HepG2 (cell line): Measurements from ENCODE around the gene ETV6. TPM values are rescaled to one million over a fixed set of nuclear protein-coding genes. Genes with fewer than 3 reads are reported as not detected.

ENCODE experiments used
- ATAC-seq: fragments of 200-7000 bp; cut with Tn5 transposase; 3 replicates; pipeline ENCODE4 v1.9.1; 2020; ENCODE audit warnings: mild to moderate bottlenecking, moderate library complexity
- BruUV-seq: library from RNA; stranded (reverse); fragments of 400-500 nt; replicated peaks from 2 replicates; lab custom pipeline; 2021; lab: Mats Ljungman, UMichigan
- CTCF ChIA-PET: fragments of 300-600 bp; formaldehyde crosslinking; extraction: SDS; loops from one replicate; lab custom pipeline; 2021; ENCODE audit warnings: low total read pairs, inconsistent platforms, low intra/inter-chr PET ratio; lab: Yijun Ruan, JAX
- POLR2A ChIA-PET: fragments of 350-600 bp; sonication (Branson Sonifier 250); formaldehyde crosslinking; loops from one replicate; lab custom pipeline; 2020; ENCODE audit warnings: antibody characterized with exemption, inconsistent platforms; lab: Yijun Ruan, JAX
- DNase-seq: peaks from one replicate; pipeline ENCODE4 v3.0.0-alpha.2; 2015; ENCODE audit warnings: low spot score
- FAIRE-seq: peaks from 3 replicates; lab custom pipeline; 2011; peaks lifted over from hg19 to GRCh38; lab: Jason Lieb, UNC
- H2AFZ ChIP-seq: one replicate; pipeline ENCODE4 v1.6.1; 2011; ENCODE audit warnings: low read length, inconsistent platforms
- H3K27ac ChIP-seq: fragments of 300-600 bp; 3 replicates; pipeline ENCODE4 v1.8.0; 2011; ENCODE audit warnings: mixed run types, mild to moderate bottlenecking, mixed read lengths, low read length, inconsistent platforms; ENCODE audit not compliant: insufficient read depth; ENCODE audit errors: extremely low read length
- H3K27me3 ChIP-seq, 2 experiments: fragments of 200-600 bp in 1 of 2; 2 replicates in 1 of 2; 3 replicates in 1 of 2; pipeline versions ENCODE4 v1.6.0 to v1.8.0; 2011; ENCODE audit warnings: low read length in 2 of 2, mild to moderate bottlenecking in 2 of 2, moderate library complexity in 2 of 2, inconsistent platforms in 1 of 2; ENCODE audit not compliant: insufficient read depth in 2 of 2, control insufficient read depth in 1 of 2
- H3K36me3 ChIP-seq, 2 experiments: fragments of 200-600 bp in 1 of 2; replicated peaks in 1 of 2; 2 replicates in 1 of 2; 3 replicates in 1 of 2; pipeline versions ENCODE4 v1.5.1 to v1.8.0; 2011; ENCODE audit warnings: low read length in 2 of 2, inconsistent platforms in 1 of 2; ENCODE audit not compliant: insufficient read depth in 2 of 2, control insufficient read depth in 1 of 2
- H3K4me1 ChIP-seq: 2 replicates; pipeline ENCODE4 v1.5.1; 2012; ENCODE audit warnings: low read length, inconsistent platforms; ENCODE audit not compliant: insufficient read depth
- H3K4me2 ChIP-seq: 2 replicates; pipeline ENCODE4 v1.6.0; 2011; ENCODE audit warnings: low read depth, low read length, inconsistent platforms
- H3K4me3 ChIP-seq, 3 experiments: fragments of 200-600 bp in 1 of 3; sonication (generic), shearing (Covaris generic) in 1 of 3; replicated peaks in 1 of 3; 2 replicates each; pipeline ENCODE4 v1.5.1; 2011 to 2016; ENCODE audit warnings: low read length in 3 of 3, inconsistent platforms in 2 of 3, low read depth in 2 of 3, mild to moderate bottlenecking in 2 of 3, control low read depth in 1 of 3, mixed read lengths in 1 of 3; ENCODE audit not compliant: insufficient read depth in 1 of 3
- H3K79me2 ChIP-seq: one replicate; pipeline ENCODE4 v1.6.1; 2011; ENCODE audit warnings: low read length, inconsistent platforms; ENCODE audit not compliant: insufficient read depth
- H3K9ac ChIP-seq: 2 replicates; pipeline ENCODE4 v1.6.0; 2011; ENCODE audit warnings: mild to moderate bottlenecking, low read depth, low read length, inconsistent platforms; ENCODE audit not compliant: insufficient read depth
- H3K9me3 ChIP-seq: 2 replicates; pipeline ENCODE4 v1.5.1; 2012; ENCODE audit warnings: mild to moderate bottlenecking, low read length
- H4K20me1 ChIP-seq: 2 replicates; pipeline ENCODE4 v1.6.0; 2011; ENCODE audit warnings: inconsistent platforms, mild to moderate bottlenecking, low read length, moderate library complexity; ENCODE audit not compliant: insufficient read depth
- ATF5 ChIP-seq: sonication (generic); formaldehyde crosslinking; IDR thresholded peaks from 2 replicates; pipeline ENCODE4 v1.4.0; 2020; ENCODE audit warnings: mild to moderate bottlenecking, low read depth, missing genetic modification reagents
- CERS6 ChIP-seq: sonication (generic); formaldehyde crosslinking; IDR thresholded peaks from 2 replicates; pipeline ENCODE4 v1.5.0; 2020; ENCODE audit warnings: missing genetic modification reagents
- ELF3 ChIP-seq: IDR thresholded peaks from 2 replicates; pipeline ENCODE4 v1.6.1; 2016; ENCODE audit warnings: missing genetic modification reagents, missing compliant biosample characterization
- ETV6 ChIP-seq: sonication (generic); formaldehyde crosslinking; conservative IDR thresholded peaks from 2 replicates; pipeline ENCODE4 v1.4.0; 2020; ENCODE audit warnings: missing genetic modification reagents
- HNF4G ChIP-seq, 2 experiments: sonication (generic) in 1 of 2; formaldehyde crosslinking in 1 of 2; IDR thresholded peaks; 2 replicates each; pipeline versions ENCODE4 v1.4.0 to v1.6.1; 2011 to 2020; ENCODE audit warnings: borderline replicate concordance in 2 of 2, low read depth in 2 of 2, mild to moderate bottlenecking in 2 of 2, low read length in 1 of 2, missing genetic modification reagents in 1 of 2, moderate library complexity in 1 of 2
- HNRNPL ChIP-seq: fragments of 200-400 bp; formaldehyde crosslinking; IDR thresholded peaks from 2 replicates; pipeline ENCODE4 v1.6.1; 2017; ENCODE audit warnings: mild to moderate bottlenecking, low read depth, low read length
- HOMEZ ChIP-seq: IDR thresholded peaks from 2 replicates; pipeline ENCODE4 v1.6.1; 2016; ENCODE audit warnings: low read depth
- KMT2B ChIP-seq: IDR thresholded peaks from 2 replicates; pipeline ENCODE4 v1.6.1; 2016; ENCODE audit warnings: missing genetic modification reagents, missing compliant biosample characterization
- NFE2 ChIP-seq: sonication (generic); formaldehyde crosslinking; IDR thresholded peaks from 2 replicates; pipeline ENCODE4 v1.4.0; 2020; ENCODE audit warnings: missing genetic modification reagents
- SRSF4 ChIP-seq: fragments of 200-400 bp; formaldehyde crosslinking; IDR thresholded peaks from one replicate; pipeline ENCODE4 v1.6.1; 2018; ENCODE audit warnings: mild to moderate bottlenecking, low read depth, low read length, moderate library complexity; ENCODE audit not compliant: poor library complexity, severe bottlenecking
- XBP1 ChIP-seq: sonication (generic); formaldehyde crosslinking; IDR thresholded peaks from 2 replicates; pipeline ENCODE4 v1.5.0; 2020; ENCODE audit warnings: missing genetic modification reagents
- XRCC5 ChIP-seq: fragments of 200-400 bp; formaldehyde crosslinking; optimal IDR thresholded peaks from 2 replicates; pipeline ENCODE3; 2017; ENCODE audit warnings: mild to moderate bottlenecking, low read length
- ZFP41 ChIP-seq: sonication (generic); formaldehyde crosslinking; IDR thresholded peaks from 2 replicates; pipeline ENCODE4 v1.4.0; 2020; ENCODE audit warnings: mild to moderate bottlenecking, missing genetic modification reagents, borderline replicate concordance
- ZMYM2 ChIP-seq: sonication (generic); formaldehyde crosslinking; IDR thresholded peaks from 2 replicates; pipeline ENCODE4 v1.8.0; 2022; ENCODE audit warnings: mild to moderate bottlenecking, missing genetic modification reagents
- ZNF558 ChIP-seq: sonication (generic); formaldehyde crosslinking; IDR thresholded peaks from 2 replicates; pipeline ENCODE4 v1.9.0; 2022; ENCODE audit warnings: mild to moderate bottlenecking, missing genetic modification reagents, borderline replicate concordance
- ZNF883 ChIP-seq: sonication (generic); formaldehyde crosslinking; IDR thresholded peaks from 2 replicates; pipeline ENCODE4 v1.5.1; 2020; ENCODE audit warnings: mild to moderate bottlenecking, missing genetic modification reagents; ENCODE audit errors: not compliant biosample characterization
- WGBS: methylation state at CpG from one replicate; pipeline ENCODE4 v1.1.6; 2017; ENCODE audit warnings: low lambda C conversion rate; 5-methylcytosine and 5-hydroxymethylcytosine counted together
- in situ Hi-C: cut with HindIII; loops from 2 replicates; pipeline ENCODE4 v1.10.0; 2017; ENCODE audit warnings: low pct_unique_long_range_greater_than_20kb; ENCODE audit not compliant: extremely low pct_ligation_motif_present
- intact Hi-C: fragments of 100-400 bp; cut with micrococcal nuclease; formaldehyde crosslinking; loops from one replicate; pipeline ENCODE4 v1.10.0; 2022; ENCODE audit not compliant: unreplicated experiment
- polyA plus RNA-seq, 8 experiments: library from polyadenylated mRNA; depleted of rRNA in 3 of 8; stranded (reverse) in 7 of 8; unstranded in 1 of 8; fragments of >200 nt; fragmentation: Illumina TruSeq in 4 of 8; extraction: Trizol in 4 of 8; gene quantifications; 2 replicates each; pipeline versions ENCODE4 v1.2.1 to v1.2.3, GENCODE V29; 2011 to 2016; ENCODE audit warnings: low read depth in 4 of 8, missing spikeins in 1 of 8, mixed read lengths in 1 of 8; ENCODE audit not compliant: insufficient read depth in 1 of 8
- total RNA-seq, 5 experiments: library from RNA; depleted of rRNA; stranded (reverse); fragments of >200 nt; fragmentation: Illumina TruSeq; extraction: Trizol; gene quantifications; 2 replicates each; pipeline ENCODE4 v1.2.3, GENCODE V29; 2016; ENCODE audit warnings: low read depth in 1 of 5
- TF ChIP-seq, protein P1 (sequence below): sonication (generic); formaldehyde crosslinking; conservative IDR thresholded peaks from 2 replicates; pipeline ENCODE4 v1.8.1; 2023; ENCODE audit warnings: missing genetic modification reagents
- TF ChIP-seq, protein P2 (sequence below): sonication (generic); formaldehyde crosslinking; IDR thresholded peaks from 2 replicates; pipeline ENCODE4 v1.5.1; 2020; ENCODE audit warnings: missing genetic modification reagents, mild to moderate bottlenecking, borderline replicate concordance

Gene ETV6
- total and polyA plus RNA-seq, 2 of the 13 experiments (the other 11 are each of a cell fraction or from before 2014, with no cell fraction given) = 2.2 to 3.0 TPM

- H3K79me2 ChIP-seq = no peaks in the 10 kb centered on the region
- H3K9me3 ChIP-seq = no peaks in the 10 kb centered on the region
- FAIRE-seq (no peak), DNase-seq (no peak)
- in situ Hi-C loops = no loop called here
- peaks cover 21% of the 10 kb centered on the region for H3K4me1 ChIP-seq
- intact Hi-C loops = no loop called here
- BruUV-seq = no TSS peak
- H3K4me2 ChIP-seq = no peak overlapping the region
- no peak overlapping the region for H3K27ac ChIP-seq
- H3K36me3 ChIP-seq = no peaks in the 10 kb centered on the region
- no peak overlapping the region for H3K4me3 ChIP-seq
- no peaks in the 10 kb centered on the region for H3K27me3 ChIP-seq
- no peak for TF ChIP-seq ZNF883
- TF ChIP-seq ETV6 (CRISPR knock-in tag) = no peak
- TF ChIP-seq HNF4G (IDR thresholded peaks at IDR 0.05; ENCODE audit: borderline replicate concordance, low read depth, low read length) = no peak
- no peak for TF ChIP-seq HNF4G (CRISPR knock-in tag; IDR thresholded peaks at IDR 0.05; ENCODE audit: borderline replicate concordance, low read depth)
- TF ChIP-seq ZFP41 = no peak
- TF ChIP-seq CERS6 (CRISPR knock-in tag) = no peak
- TF ChIP-seq ZMYM2 = no peak
- no peak for TF ChIP-seq NFE2 (CRISPR knock-in tag)
- no peak for TF ChIP-seq ZNF558 (CRISPR knock-in tag)
- no peak for TF ChIP-seq HNRNPL
- TF ChIP-seq ATF5 (CRISPR knock-in tag) = no peak
- TF ChIP-seq SRSF4 = no peak
- TF ChIP-seq, protein P1, sequence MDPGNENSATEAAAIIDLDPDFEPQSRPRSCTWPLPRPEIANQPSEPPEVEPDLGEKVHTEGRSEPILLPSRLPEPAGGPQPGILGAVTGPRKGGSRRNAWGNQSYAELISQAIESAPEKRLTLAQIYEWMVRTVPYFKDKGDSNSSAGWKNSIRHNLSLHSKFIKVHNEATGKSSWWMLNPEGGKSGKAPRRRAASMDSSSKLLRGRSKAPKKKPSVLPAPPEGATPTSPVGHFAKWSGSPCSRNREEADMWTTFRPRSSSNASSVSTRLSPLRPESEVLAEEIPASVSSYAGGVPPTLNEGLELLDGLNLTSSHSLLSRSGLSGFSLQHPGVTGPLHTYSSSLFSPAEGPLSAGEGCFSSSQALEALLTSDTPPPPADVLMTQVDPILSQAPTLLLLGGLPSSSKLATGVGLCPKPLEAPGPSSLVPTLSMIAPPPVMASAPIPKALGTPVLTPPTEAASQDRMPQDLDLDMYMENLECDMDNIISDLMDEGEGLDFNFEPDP (CRISPR knock-in tag) = no peak
- TF ChIP-seq XBP1 (CRISPR knock-in tag) = no peak
- TF ChIP-seq HOMEZ (CRISPR knock-in tag) = no peak
- TF ChIP-seq, protein P2, sequence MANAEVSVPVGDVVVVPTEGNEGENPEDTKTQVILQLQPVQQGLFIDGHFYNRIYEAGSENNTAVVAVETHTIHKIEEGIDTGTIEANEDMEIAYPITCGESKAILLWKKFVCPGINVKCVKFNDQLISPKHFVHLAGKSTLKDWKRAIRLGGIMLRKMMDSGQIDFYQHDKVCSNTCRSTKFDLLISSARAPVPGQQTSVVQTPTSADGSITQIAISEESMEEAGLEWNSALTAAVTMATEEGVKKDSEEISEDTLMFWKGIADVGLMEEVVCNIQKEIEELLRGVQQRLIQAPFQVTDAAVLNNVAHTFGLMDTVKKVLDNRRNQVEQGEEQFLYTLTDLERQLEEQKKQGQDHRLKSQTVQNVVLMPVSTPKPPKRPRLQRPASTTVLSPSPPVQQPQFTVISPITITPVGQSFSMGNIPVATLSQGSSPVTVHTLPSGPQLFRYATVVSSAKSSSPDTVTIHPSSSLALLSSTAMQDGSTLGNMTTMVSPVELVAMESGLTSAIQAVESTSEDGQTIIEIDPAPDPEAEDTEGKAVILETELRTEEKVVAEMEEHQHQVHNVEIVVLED (CRISPR knock-in tag) = no peak
- TF ChIP-seq KMT2B = no peak
- TF ChIP-seq ELF3 (CRISPR knock-in tag) = no peak
- TF ChIP-seq XRCC5 = no peak
- TF ChIP-seq, all 625 proteins: peak for 0
- 97% methylated on average over 6 of the region's 6 CpGs for WGBS
- CTCF ChIA-PET = no interaction called here
- POLR2A ChIA-PET = no interaction called here
- Histone ChIP-seq H2AFZ (no peak overlapping the region), H4K20me1 (no peaks in the 10 kb centered on the region), H3K9ac (no peak overlapping the region)
- ATAC-seq = no peak
These were observed 43.6 kb downstream of the ETV6 start for GRCh38 chr12:11693067-11693466.
